Fibroblast of villous mesenchyme (primary cell): Measurements from ENCODE around the gene BCL2. TPM values are rescaled to one million over a fixed set of nuclear protein-coding genes. Genes with fewer than 3 reads are reported as not detected.

Experiments
- DNase-seq: peaks from one replicate; pipeline ENCODE4 v3.0.0-alpha.2; 2010; ENCODE audit warnings: low read depth
- H3K4me3 ChIP-seq: 2 replicates; pipeline ENCODE4 v1.5.1; 2011; ENCODE audit warnings: low read depth, mild to moderate bottlenecking, low read length
- CTCF ChIP-seq: IDR thresholded peaks from 2 replicates; pipeline ENCODE4 v1.5.1; 2012; ENCODE audit warnings: low read depth, mild to moderate bottlenecking, low read length; ENCODE audit not compliant: insufficient read depth
- total RNA-seq: library from RNA; depleted of rRNA; stranded (reverse); fragments of >200 nt; gene quantifications from 2 replicates; pipeline ENCODE4 v1.2.3, GENCODE V29; 2012

Gene BCL2
- total RNA-seq, 1 donor, result 0.86 TPM

GRCh38 chr18:63265326-63265725 lies 54.2 kb downstream of the BCL2 start:
- no peak for DNase-seq
- TF ChIP-seq CTCF, result no peak
- no peak overlapping the region for H3K4me3 ChIP-seq

GRCh38 chr18:63264871-63265270 lies 54.7 kb downstream of the BCL2 start:
- TF ChIP-seq CTCF, result no peak
- no peak for DNase-seq
- no peak overlapping the region for H3K4me3 ChIP-seq

GRCh38 chr18:63263444-63263843 lies 56.1 kb downstream of the BCL2 start:
- no peak for DNase-seq
- TF ChIP-seq CTCF, result no peak
- H3K4me3 ChIP-seq, result no peak overlapping the region

- TF ChIP-seq CTCF, result no peak
- H3K4me3 ChIP-seq, result no peak overlapping the region
- DNase-seq, result no peak
These were observed 56.9 kb downstream of the BCL2 start for GRCh38 chr18:63262369-63263335.

- DNase-seq, result no peak
- no peak for TF ChIP-seq CTCF
- H3K4me3 ChIP-seq, result no peak overlapping the region
These were observed 58.5 kb downstream of the BCL2 start for GRCh38 chr18:63261029-63261428.

GRCh38 chr18:63260380-63260754 lies 59.2 kb downstream of the BCL2 start:
- TF ChIP-seq CTCF, result no peak
- no peak overlapping the region for H3K4me3 ChIP-seq
- no peak for DNase-seq
